Measurements from ENCODE around the gene DDX41. TPM values are rescaled to one million over a fixed set of nuclear protein-coding genes. Genes with fewer than 3 reads are reported as not detected.

The DDX41 gene
- polyA plus RNA-seq, 3 donors = 45.8 to 77.4 (median 77.2) TPM

DNA sequence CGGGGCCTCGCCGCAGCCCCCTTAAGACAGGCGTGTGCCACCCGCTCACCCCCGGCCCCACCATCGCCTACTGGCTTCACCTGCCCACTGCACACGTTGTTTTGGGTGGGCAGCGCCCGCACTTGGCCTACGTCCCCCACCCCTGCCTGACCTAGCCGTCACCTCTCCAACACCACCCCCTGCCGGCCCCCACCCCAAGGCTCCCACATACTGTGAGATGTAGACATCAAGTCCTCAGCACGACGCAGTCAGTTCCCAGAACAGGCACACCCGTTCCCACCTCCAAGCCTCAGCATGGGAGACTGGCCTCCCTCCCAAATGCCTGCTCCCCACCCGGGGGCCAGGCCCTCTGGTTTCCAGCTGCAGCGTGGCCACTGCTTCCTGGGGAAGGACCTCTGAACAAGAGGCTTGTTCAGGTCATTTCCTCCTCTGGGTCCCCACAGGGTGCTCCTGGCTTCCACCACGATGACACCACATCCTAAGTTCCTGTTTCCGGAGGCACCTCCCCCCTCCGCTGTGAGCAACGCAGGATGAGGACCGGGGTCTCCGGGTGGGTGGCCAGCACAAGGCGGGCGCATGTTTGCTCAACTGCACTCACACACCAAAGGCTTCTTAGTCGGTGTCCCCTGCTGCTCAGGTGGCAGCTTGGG is 54.6 kb downstream of the DDX41 start:
- no peak overlapping the region for H3K27ac ChIP-seq (ENCODE audit: low read depth, low read length)
- WGBS, 3 donors = 49 to 85% (median 52%) methylated on average over 25 to 27 of the region's 27 CpGs

Other genes with a start within 250 kb of the DDX41 start
- 10 to 100 TPM; 33.7 to 70.7 (median 59.7) TPM for gene RAB24, start 213.2 kb downstream of the DDX41 start, polyA plus RNA-seq
- gene PRELID1, start 213.2 kb downstream of the DDX41 start, polyA plus RNA-seq = 100 to 1,000 TPM in 2 of 3 donors, 10 to 100 TPM in 1; 94.6 to 215 (median 185) TPM
- gene MXD3, start 205.1 kb downstream of the DDX41 start, polyA plus RNA-seq = 10 to 100 TPM in 2 of 3 donors, 1 to 10 TPM in 1; 5.4 to 11.1 (median 10.1) TPM
- gene LMAN2, start 165.3 kb downstream of the DDX41 start, polyA plus RNA-seq = 100 to 1,000 TPM; 100 to 227 (median 155) TPM
- 10 to 100 TPM; 10.1 to 17.9 (median 15.9) TPM for gene RGS14, start 159.0 kb downstream of the DDX41 start, polyA plus RNA-seq
- not detected for gene SLC34A1, start 132.5 kb downstream of the DDX41 start, polyA plus RNA-seq
- gene PFN3, start 116.3 kb downstream of the DDX41 start, polyA plus RNA-seq = not detected
- gene F12, start 107.4 kb downstream of the DDX41 start, polyA plus RNA-seq = 1 to 10 TPM in 1 of 3 donors, under 1 TPM in 1, not detected in 1; 0.42 to 2.0 TPM
- gene GRK6, start 90.3 kb downstream of the DDX41 start, polyA plus RNA-seq = 10 to 100 TPM; 10.8 to 21.5 (median 16.2) TPM
- 1 to 10 TPM in 2 of 3 donors, under 1 TPM in 1; 0.34 to 2.7 (median 1.9) TPM for gene PRR7, start 70.1 kb downstream of the DDX41 start, polyA plus RNA-seq
- 10 to 100 TPM; 10.1 to 85.7 (median 45.1) TPM for gene DBN1, start 43.3 kb downstream of the DDX41 start, polyA plus RNA-seq
- gene PDLIM7, start 19.4 kb downstream of the DDX41 start, polyA plus RNA-seq = 100 to 1,000 TPM in 1 of 3 donors, 10 to 100 TPM in 2; 10.5 to 105 (median 54.0) TPM
- gene DOK3, start 7.1 kb downstream of the DDX41 start, polyA plus RNA-seq = 10 to 100 TPM in 2 of 3 donors, 1 to 10 TPM in 1; 5.2 to 17.7 (median 15.1) TPM
- gene FAM193B, start 37.6 kb upstream of the DDX41 start, polyA plus RNA-seq = 100 to 1,000 TPM in 1 of 3 donors, 10 to 100 TPM in 2; 61.5 to 201 (median 72.5) TPM
- gene TMED9, start 75.2 kb upstream of the DDX41 start, polyA plus RNA-seq = 100 to 1,000 TPM in 2 of 3 donors, 10 to 100 TPM in 1; 67.5 to 185 (median 118) TPM
- gene B4GALT7, start 83.2 kb upstream of the DDX41 start, polyA plus RNA-seq = 10 to 100 TPM; 21.6 to 45.4 (median 23.8) TPM